A673 (cell line): ENCODE data around the gene SACM1L.
"Not testable (repeated sequence)": the region's sequence is repeated elsewhere in the genome, so short reads cannot be mapped to it uniquely, and the experiment has no call there.

Experiments
- CTCF ChIP-seq: fragments of 300-800, 200-600 bp; sonication (generic); conservative IDR thresholded peaks from 2 replicates; pipeline ENCODE4 v1.5.1; 2017; ENCODE audit warnings: low read depth, mild to moderate bottlenecking, antibody characterized with exemption, low read length, moderate library complexity, mixed read lengths
- EZH2 ChIP-seq: fragments of 200-600 bp; sonication (generic); IDR thresholded peaks from 2 replicates; pipeline ENCODE4 v1.6.1; 2017; ENCODE audit warnings: borderline replicate concordance, low read depth, mild to moderate bottlenecking, mixed read lengths, antibody characterized with exemption, low read length; ENCODE audit not compliant: poor library complexity, severe bottlenecking

- TF ChIP-seq CTCF, EZH2: not testable (repeated sequence)
Observed at GRCh38 chr3:45757141-45757540, 67.9 kb downstream of the SACM1L start.
